Measurements from ENCODE around the gene HPRT1.

DNA sequence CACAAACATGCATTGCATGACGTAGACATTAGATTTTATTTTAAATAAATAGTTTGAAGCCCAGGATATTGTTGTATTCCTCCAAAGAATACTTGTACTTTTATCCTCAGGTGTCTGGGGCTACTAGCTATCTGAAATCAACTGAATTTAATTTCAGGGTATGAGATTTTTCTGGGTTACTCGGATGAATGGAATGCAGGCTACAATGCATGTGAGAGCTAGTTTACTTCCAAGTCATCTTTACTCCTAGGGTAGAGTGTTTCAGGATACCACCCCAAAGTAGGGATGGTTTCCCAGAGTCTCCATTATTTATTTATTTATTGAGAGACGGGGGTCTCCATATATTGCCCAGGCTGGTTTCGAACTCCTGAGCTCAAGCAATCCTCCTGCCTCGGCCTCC lies 66.4 kb downstream of the HPRT1 start:
- TF ChIP-seq, protein P1, sequence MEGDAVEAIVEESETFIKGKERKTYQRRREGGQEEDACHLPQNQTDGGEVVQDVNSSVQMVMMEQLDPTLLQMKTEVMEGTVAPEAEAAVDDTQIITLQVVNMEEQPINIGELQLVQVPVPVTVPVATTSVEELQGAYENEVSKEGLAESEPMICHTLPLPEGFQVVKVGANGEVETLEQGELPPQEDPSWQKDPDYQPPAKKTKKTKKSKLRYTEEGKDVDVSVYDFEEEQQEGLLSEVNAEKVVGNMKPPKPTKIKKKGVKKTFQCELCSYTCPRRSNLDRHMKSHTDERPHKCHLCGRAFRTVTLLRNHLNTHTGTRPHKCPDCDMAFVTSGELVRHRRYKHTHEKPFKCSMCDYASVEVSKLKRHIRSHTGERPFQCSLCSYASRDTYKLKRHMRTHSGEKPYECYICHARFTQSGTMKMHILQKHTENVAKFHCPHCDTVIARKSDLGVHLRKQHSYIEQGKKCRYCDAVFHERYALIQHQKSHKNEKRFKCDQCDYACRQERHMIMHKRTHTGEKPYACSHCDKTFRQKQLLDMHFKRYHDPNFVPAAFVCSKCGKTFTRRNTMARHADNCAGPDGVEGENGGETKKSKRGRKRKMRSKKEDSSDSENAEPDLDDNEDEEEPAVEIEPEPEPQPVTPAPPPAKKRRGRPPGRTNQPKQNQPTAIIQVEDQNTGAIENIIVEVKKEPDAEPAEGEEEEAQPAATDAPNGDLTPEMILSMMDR (IDR thresholded peaks at IDR 0.05; ENCODE audit: poor library complexity): no peak
- no peak for TF ChIP-seq EZH2 (IDR thresholded peaks at IDR 0.05; ENCODE audit: borderline replicate concordance)
- no peak for TF ChIP-seq EZH2phosphoT487 (IDR thresholded peaks at IDR 0.05; ENCODE audit: low read depth, severe bottlenecking, unreplicated experiment)
